HepG2 (cell line): ENCODE data around the gene LUC7L. TPM values are rescaled to one million over a fixed set of nuclear protein-coding genes. Genes with fewer than 3 reads are reported as not detected.
A peak's percentile ranks its signal among the peaks of the same experiment; 100 is the strongest.

Source experiments
- ADNP ChIP-seq: sonication (generic); formaldehyde crosslinking; IDR thresholded peaks from 2 replicates; pipeline ENCODE4 v1.4.0; 2020; ENCODE audit warnings: missing genetic modification reagents
- ATM ChIP-seq: fragments of 450-650 bp; IDR thresholded peaks from 2 replicates; pipeline ENCODE4 v1.7.1; 2017; ENCODE audit warnings: mild to moderate bottlenecking, borderline replicate concordance
- CAMTA2 ChIP-seq: sonication (generic); formaldehyde crosslinking; IDR thresholded peaks from 2 replicates; pipeline ENCODE4 v1.4.0; 2020; ENCODE audit warnings: mild to moderate bottlenecking, missing genetic modification reagents, borderline replicate concordance
- CHCHD3 ChIP-seq: sonication (generic); formaldehyde crosslinking; IDR thresholded peaks from 2 replicates; pipeline ENCODE4 v1.8.0; 2022; ENCODE audit warnings: mild to moderate bottlenecking, missing genetic modification reagents, moderate library complexity
- ESRRA ChIP-seq: sonication (generic); formaldehyde crosslinking; IDR thresholded peaks from 2 replicates; pipeline ENCODE4 v1.5.1; 2020; ENCODE audit warnings: mild to moderate bottlenecking, low read depth, missing genetic modification reagents
- HMGA1 ChIP-seq: sonication (generic); formaldehyde crosslinking; conservative IDR thresholded peaks from 2 replicates; pipeline ENCODE4 v1.4.0; 2020; ENCODE audit warnings: missing genetic modification reagents
- MED13 ChIP-seq: sonication (generic); formaldehyde crosslinking; IDR thresholded peaks from 2 replicates; pipeline ENCODE4 v1.5.0; 2020; ENCODE audit warnings: missing genetic modification reagents
- POGK ChIP-seq: sonication (generic); formaldehyde crosslinking; conservative IDR thresholded peaks from 2 replicates; pipeline ENCODE4 v1.8.0; 2022; ENCODE audit warnings: mild to moderate bottlenecking, moderate library complexity, missing genetic modification reagents
- RCOR2 ChIP-seq: IDR thresholded peaks from 2 replicates; pipeline ENCODE4 v1.6.1; 2016; ENCODE audit warnings: missing biosample characterization, missing genetic modification reagents
- REST ChIP-seq, 2 experiments: IDR thresholded peaks; 2 replicates each; pipeline ENCODE4 v1.6.1; 2011 to 2012; ENCODE audit warnings: low read length in 2 of 2, borderline replicate concordance in 1 of 2, low read depth in 1 of 2, mild to moderate bottlenecking in 1 of 2, moderate library complexity in 1 of 2
- RFX3 ChIP-seq: IDR thresholded peaks from 2 replicates; pipeline ENCODE4 v1.6.1; 2016; ENCODE audit warnings: missing biosample characterization, missing genetic modification reagents
- SIX4 ChIP-seq: sonication (generic); formaldehyde crosslinking; IDR thresholded peaks from 2 replicates; pipeline ENCODE4 v1.4.0; 2020; ENCODE audit warnings: missing genetic modification reagents
- SMYD3 ChIP-seq: sonication (generic); formaldehyde crosslinking; IDR thresholded peaks from 2 replicates; pipeline ENCODE4 v1.8.1; 2023; ENCODE audit warnings: mild to moderate bottlenecking, missing genetic modification reagents
- SP5 ChIP-seq: IDR thresholded peaks from 2 replicates; pipeline ENCODE4 v1.6.1; 2016; ENCODE audit warnings: low read depth, borderline replicate concordance
- U2AF1 ChIP-seq: fragments of 200-400 bp; formaldehyde crosslinking; optimal IDR thresholded peaks from 2 replicates; pipeline ENCODE3; 2017; ENCODE audit warnings: mild to moderate bottlenecking, low read depth, low read length
- ZBTB14 ChIP-seq: sonication (generic); formaldehyde crosslinking; IDR thresholded peaks from 2 replicates; pipeline ENCODE4 v1.4.0; 2020; ENCODE audit warnings: missing genetic modification reagents
- ZBTB25 ChIP-seq: IDR thresholded peaks from 2 replicates; pipeline ENCODE4 v1.6.1; 2018; ENCODE audit warnings: missing genetic modification reagents
- ZFY ChIP-seq: sonication (generic); formaldehyde crosslinking; IDR thresholded peaks from 2 replicates; pipeline ENCODE4 v1.4.0; 2020; ENCODE audit warnings: missing genetic modification reagents
- ZMAT3 ChIP-seq: sonication (generic); formaldehyde crosslinking; conservative IDR thresholded peaks from 2 replicates; pipeline ENCODE4 v1.7.0; 2021; ENCODE audit warnings: missing genetic modification reagents
- ZNF780A ChIP-seq: sonication (generic); formaldehyde crosslinking; IDR thresholded peaks from 2 replicates; pipeline ENCODE4 v1.8.0; 2022; ENCODE audit warnings: mild to moderate bottlenecking, missing genetic modification reagents, moderate library complexity
- ZNF850 ChIP-seq: sonication (generic); formaldehyde crosslinking; conservative IDR thresholded peaks from 2 replicates; pipeline ENCODE4 v1.9.0; 2021; ENCODE audit warnings: mild to moderate bottlenecking, missing genetic modification reagents
- polyA plus RNA-seq, 8 experiments: library from polyadenylated mRNA; depleted of rRNA in 3 of 8; stranded (reverse) in 7 of 8; unstranded in 1 of 8; fragments of >200 nt; fragmentation: Illumina TruSeq in 4 of 8; extraction: Trizol in 4 of 8; gene quantifications; 2 replicates each; pipeline versions ENCODE4 v1.2.1 to v1.2.3, GENCODE V29; 2011 to 2016; ENCODE audit warnings: low read depth in 4 of 8, missing spikeins in 1 of 8, mixed read lengths in 1 of 8; ENCODE audit not compliant: insufficient read depth in 1 of 8
- total RNA-seq, 5 experiments: library from RNA; depleted of rRNA; stranded (reverse); fragments of >200 nt; fragmentation: Illumina TruSeq; extraction: Trizol; gene quantifications; 2 replicates each; pipeline ENCODE4 v1.2.3, GENCODE V29; 2016; ENCODE audit warnings: low read depth in 1 of 5

LUC7L gene
- total and polyA plus RNA-seq, 2 of the 13 experiments (the other 11 are each of a cell fraction or from before 2014, with no cell fraction given), result 48.7 to 56.9 TPM

- 0 out of 2 replicates have a peak, but pooled peaks have one; percentile 36 for TF ChIP-seq RCOR2 (CRISPR knock-in tag)
- peak; percentile 81 for TF ChIP-seq ZBTB14 (CRISPR knock-in tag)
- no peak; the same call in 1 of the 2 replicates for TF ChIP-seq ADNP (CRISPR knock-in tag)
- peak; percentile 98 for TF ChIP-seq ZMAT3
- peak; percentile 94 for TF ChIP-seq ZFY
- no peak for TF ChIP-seq ATM
- TF ChIP-seq ZBTB25 (CRISPR knock-in tag), result peak; percentile 86; the same call in 1 of the 2 replicates
- no peak for TF ChIP-seq REST (IDR thresholded peaks at IDR 0.05; ENCODE audit: borderline replicate concordance in 1 of 2, low read depth in 1 of 2, low read length in 2 of 2)
- no peak for TF ChIP-seq RFX3
- TF ChIP-seq ZNF850, result 0 out of 2 replicates have a peak, but pooled peaks have one; percentile 82
- peak; percentile 97; the same call in 1 of the 2 replicates for TF ChIP-seq CAMTA2 (CRISPR knock-in tag)
- peak; percentile 98 for TF ChIP-seq CHCHD3 (CRISPR knock-in tag)
- no peak; the same call in 1 of the 2 replicates for TF ChIP-seq SP5 (CRISPR knock-in tag)
- TF ChIP-seq POGK (CRISPR knock-in tag), result peak; percentile 96
- TF ChIP-seq MED13 (CRISPR knock-in tag), result peak; percentile 85; the same call in 1 of the 2 replicates
- peak; percentile 98 for TF ChIP-seq SMYD3
- peak; percentile 88 for TF ChIP-seq ESRRA (CRISPR knock-in tag)
- TF ChIP-seq U2AF1, result no peak
- peak; percentile 55; the same call in 1 of the 2 replicates for TF ChIP-seq SIX4 (CRISPR knock-in tag)
- no peak for TF ChIP-seq HMGA1 (CRISPR knock-in tag)
- peak; percentile 99 for TF ChIP-seq ZNF780A (CRISPR knock-in tag)
Observed at GRCh38 chr16:180681-181564, 48.3 kb downstream of the LUC7L start (continued).
